ENCODE measurements around the gene GABBR1. TPM values are rescaled to one million over a fixed set of nuclear protein-coding genes. Genes with fewer than 3 reads are reported as not detected.

GABBR1 gene
- total RNA-seq, 2 donors from 2014 or later, result 19.4 to 30.7 TPM

DNA sequence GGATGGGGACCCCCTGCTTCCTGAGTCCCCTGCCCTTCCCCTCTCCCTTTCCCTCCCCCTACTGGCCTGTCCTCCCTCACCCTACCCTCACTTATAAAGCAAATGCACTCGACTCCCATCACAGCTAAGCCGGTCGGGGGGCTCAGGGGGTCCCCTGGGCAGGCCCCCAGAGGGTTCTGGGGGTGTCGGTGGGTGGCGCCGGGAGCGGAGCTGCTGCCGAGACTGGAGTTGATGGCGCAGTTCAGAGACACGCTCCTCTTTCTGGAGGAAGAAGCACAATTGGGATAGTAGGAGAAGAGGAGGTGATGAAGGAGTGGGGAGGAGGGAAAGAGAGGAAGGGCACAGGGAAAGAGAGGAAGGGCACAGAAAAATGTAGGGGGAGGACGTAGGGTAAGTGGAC is 29.5 kb downstream of the GABBR1 start:
- intact Hi-C loops (cut with DNase I), result no loop called here
- Histone ChIP-seq H3K27ac (no peak overlapping the region), H3K4me3 (no peak overlapping the region), H3K36me3 (peaks cover 0 to 15% of the 10 kb centered on the region in 2 donors), H3K27me3 (replicated peaks; ENCODE audit: insufficient read depth) (no peaks in the 10 kb centered on the region), H3K9me3 (no peaks in the 10 kb centered on the region), H3K4me1 (replicated peaks) (no peaks in the 10 kb centered on the region)
- DNase-seq (ENCODE audit: low spot score), result no peak
- 92% methylated on average over 11 of the region's 11 CpGs for WGBS
- TF ChIP-seq, protein P1, sequence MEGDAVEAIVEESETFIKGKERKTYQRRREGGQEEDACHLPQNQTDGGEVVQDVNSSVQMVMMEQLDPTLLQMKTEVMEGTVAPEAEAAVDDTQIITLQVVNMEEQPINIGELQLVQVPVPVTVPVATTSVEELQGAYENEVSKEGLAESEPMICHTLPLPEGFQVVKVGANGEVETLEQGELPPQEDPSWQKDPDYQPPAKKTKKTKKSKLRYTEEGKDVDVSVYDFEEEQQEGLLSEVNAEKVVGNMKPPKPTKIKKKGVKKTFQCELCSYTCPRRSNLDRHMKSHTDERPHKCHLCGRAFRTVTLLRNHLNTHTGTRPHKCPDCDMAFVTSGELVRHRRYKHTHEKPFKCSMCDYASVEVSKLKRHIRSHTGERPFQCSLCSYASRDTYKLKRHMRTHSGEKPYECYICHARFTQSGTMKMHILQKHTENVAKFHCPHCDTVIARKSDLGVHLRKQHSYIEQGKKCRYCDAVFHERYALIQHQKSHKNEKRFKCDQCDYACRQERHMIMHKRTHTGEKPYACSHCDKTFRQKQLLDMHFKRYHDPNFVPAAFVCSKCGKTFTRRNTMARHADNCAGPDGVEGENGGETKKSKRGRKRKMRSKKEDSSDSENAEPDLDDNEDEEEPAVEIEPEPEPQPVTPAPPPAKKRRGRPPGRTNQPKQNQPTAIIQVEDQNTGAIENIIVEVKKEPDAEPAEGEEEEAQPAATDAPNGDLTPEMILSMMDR (IDR thresholded peaks at IDR 0.05), result no peak
- TF ChIP-seq POLR2A (IDR thresholded peaks at IDR 0.05), result no peak

DNA sequence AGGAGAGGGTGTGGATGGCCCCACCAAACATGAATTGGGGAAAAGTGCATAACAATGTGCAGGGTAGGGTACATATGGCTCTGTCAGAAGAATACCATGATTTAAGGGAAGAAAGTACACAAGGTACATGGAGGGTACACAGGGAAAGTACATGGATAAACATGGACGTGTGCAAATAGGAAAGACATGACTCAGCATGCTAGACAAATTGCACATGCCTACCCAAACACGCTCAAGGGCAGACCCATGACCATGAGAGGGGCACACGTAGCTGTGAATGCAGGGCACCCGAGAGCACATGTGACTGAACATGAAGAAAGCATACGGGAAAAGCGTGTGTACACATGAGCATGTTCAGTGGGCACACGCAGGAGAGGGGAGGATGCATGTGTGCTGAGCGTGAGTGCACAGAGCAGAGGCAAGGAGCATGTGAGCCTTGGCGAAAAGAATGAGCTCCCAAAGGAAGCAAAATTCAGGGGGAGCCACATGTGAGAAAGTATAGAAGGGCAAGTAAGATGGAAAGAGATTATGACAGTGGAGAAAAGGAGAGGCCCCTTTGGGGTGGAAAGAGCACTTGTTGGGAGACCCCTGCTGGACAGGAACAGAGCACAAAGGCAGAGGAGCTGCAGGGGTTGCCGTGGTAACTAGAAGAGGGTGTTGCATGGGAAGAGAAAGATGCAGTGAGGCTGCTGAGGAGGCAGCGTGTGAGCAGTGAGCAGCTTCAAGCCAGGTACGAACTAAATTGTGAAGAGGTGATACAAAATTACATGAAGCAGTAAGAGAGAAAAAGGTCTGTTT is 30.2 kb downstream of the GABBR1 start:
- H3K9me3 ChIP-seq, result no peaks in the 10 kb centered on the region
- DNase-seq (ENCODE audit: low spot score), result no peak
- WGBS, result 73% methylated on average over 12 of the region's 12 CpGs
- no peaks in the 10 kb centered on the region for H3K27me3 ChIP-seq (replicated peaks; ENCODE audit: insufficient read depth)
- peaks cover 0 to 10% of the 10 kb centered on the region in 2 donors for H3K36me3 ChIP-seq
- TF ChIP-seq POLR2AphosphoS5 (IDR thresholded peaks at IDR 0.05) (no peak), POLR2A (IDR thresholded peaks at IDR 0.05) (no peak)
- TF ChIP-seq, protein P1 (IDR thresholded peaks at IDR 0.05), result no peak
- intact Hi-C loops (cut with DNase I), result no loop called here
- H3K4me1 ChIP-seq (replicated peaks), result no peaks in the 10 kb centered on the region
- no peak overlapping the region for H3K27ac ChIP-seq
- no peak overlapping the region for H3K4me3 ChIP-seq

DNA sequence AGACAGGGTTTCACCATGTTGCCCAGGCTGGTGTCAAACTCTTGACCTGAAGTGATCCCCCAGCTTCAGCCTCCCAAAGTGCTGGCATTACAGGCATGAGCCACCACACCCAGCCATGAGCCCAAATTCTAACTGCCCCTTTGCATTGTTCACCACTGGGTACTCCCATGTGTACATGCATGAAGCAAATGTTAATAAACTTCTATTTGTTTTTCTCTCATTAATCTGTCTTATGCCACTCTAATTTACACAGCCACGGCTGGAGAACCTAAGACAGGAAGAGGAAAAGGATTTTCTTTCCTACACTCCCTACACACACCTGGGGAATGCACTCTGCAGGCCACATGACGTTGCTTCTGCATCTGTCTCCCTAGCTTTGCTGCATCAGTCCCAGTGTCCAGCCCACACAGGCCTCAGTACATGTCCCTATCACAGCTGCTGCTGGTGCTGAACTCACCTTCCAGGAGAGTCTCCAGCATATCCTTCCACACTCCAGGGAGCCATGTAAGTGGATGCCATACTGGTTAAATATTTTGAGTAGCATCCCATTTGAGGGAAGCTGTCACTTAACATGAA is 34.7 kb downstream of the GABBR1 start:
- intact Hi-C loops (cut with DNase I), result no loop called here

DNA sequence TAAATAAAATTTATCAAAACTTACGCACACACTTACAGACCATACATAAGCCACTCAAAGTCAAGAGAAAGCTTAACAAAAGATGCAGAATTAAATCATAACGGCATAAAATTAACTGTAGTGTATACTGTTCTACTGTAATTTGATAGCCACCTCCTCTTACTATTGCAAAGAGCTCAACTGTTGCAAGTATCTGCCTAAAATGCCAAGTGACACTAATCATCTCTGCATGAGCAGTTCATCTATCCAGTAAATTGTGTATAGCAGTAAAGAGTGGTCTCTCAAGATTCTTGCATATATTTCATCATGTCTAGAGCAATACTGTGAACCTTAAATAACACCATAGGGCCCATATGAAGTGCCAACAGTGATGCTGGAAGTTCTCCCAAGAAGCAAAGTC is 35.8 kb downstream of the GABBR1 start:
- no peak overlapping the region for H3K4me3 ChIP-seq
- no peaks in the 10 kb centered on the region for H3K36me3 ChIP-seq
- WGBS, result 69% methylated on average over 2 of the region's 2 CpGs
- no peaks in the 10 kb centered on the region for H3K4me1 ChIP-seq (replicated peaks)
- H3K27ac ChIP-seq, result no peak overlapping the region
- no peaks in the 10 kb centered on the region for H3K9me3 ChIP-seq
- no peak for DNase-seq (ENCODE audit: low spot score)
- intact Hi-C loops (cut with DNase I), result no loop called here
- TF ChIP-seq POLR2A (IDR thresholded peaks at IDR 0.05) (no peak), POLR2AphosphoS5 (IDR thresholded peaks at IDR 0.05) (no peak)
- TF ChIP-seq, protein P1 (IDR thresholded peaks at IDR 0.05), result no peak
- H3K27me3 ChIP-seq (replicated peaks; ENCODE audit: insufficient read depth), result no peaks in the 10 kb centered on the region

More for the DNA sequence above, 34.7 kb downstream of the GABBR1 start:
- no peaks in the 10 kb centered on the region for H3K4me1 ChIP-seq (replicated peaks)
- no peaks in the 10 kb centered on the region for H3K36me3 ChIP-seq
- H3K27me3 ChIP-seq (replicated peaks; ENCODE audit: insufficient read depth), result no peaks in the 10 kb centered on the region
- TF ChIP-seq, protein P1 (IDR thresholded peaks at IDR 0.05), result no peak
- TF ChIP-seq POLR2A (IDR thresholded peaks at IDR 0.05) (no peak), POLR2AphosphoS5 (IDR thresholded peaks at IDR 0.05) (no peak)
- 49% methylated on average over 2 of the region's 2 CpGs for WGBS
- H3K4me3 ChIP-seq, result no peak overlapping the region
- H3K27ac ChIP-seq, result no peak overlapping the region
- DNase-seq (ENCODE audit: low spot score), result no peak
- no peaks in the 10 kb centered on the region for H3K9me3 ChIP-seq
